Endothelial cell of umbilical vein (primary cell): ENCODE data around the gene FGR.

Experiments
- EZH2 ChIP-seq: IDR thresholded peaks from 2 replicates; pipeline ENCODE4 v1.6.1; 2012; ENCODE audit warnings: borderline replicate concordance, low read depth, mild to moderate bottlenecking, moderate library complexity, low read length, inconsistent platforms; ENCODE audit not compliant: severe bottlenecking
- FOS ChIP-seq: IDR thresholded peaks from 2 replicates; pipeline ENCODE4 v1.6.1; 2011; ENCODE audit warnings: mild to moderate bottlenecking, low read length, moderate library complexity, borderline replicate concordance; ENCODE audit not compliant: insufficient read depth
- JUN ChIP-seq: IDR thresholded peaks from 2 replicates; pipeline ENCODE4 v1.6.1; 2011; ENCODE audit warnings: borderline replicate concordance, low read depth; ENCODE audit not compliant: insufficient read length, insufficient read depth
- POLR2A ChIP-seq: IDR thresholded peaks from 2 replicates; pipeline ENCODE4 v1.6.1; 2012; ENCODE audit warnings: low read depth, mild to moderate bottlenecking, control low read depth, low read length
- POLR2AphosphoS5 ChIP-seq: IDR thresholded peaks from 2 replicates; pipeline ENCODE4 v1.6.1; 2012; ENCODE audit warnings: low read depth, mild to moderate bottlenecking, control low read depth, low read length, moderate library complexity; ENCODE audit not compliant: insufficient read depth
- TF ChIP-seq, protein P1 (sequence below), 2 donors: IDR thresholded peaks; 1 replicate in 1 of 2; 2 replicates in 1 of 2; pipeline ENCODE4 v1.5.1; 2011; ENCODE audit warnings: low read length in 2 of 2, mild to moderate bottlenecking in 2 of 2, moderate library complexity in 2 of 2, control low read depth in 1 of 2, inconsistent platforms in 1 of 2, low read depth in 1 of 2; ENCODE audit not compliant: insufficient read depth in 1 of 2; ENCODE audit errors: extremely low read depth in 1 of 2

DNA sequence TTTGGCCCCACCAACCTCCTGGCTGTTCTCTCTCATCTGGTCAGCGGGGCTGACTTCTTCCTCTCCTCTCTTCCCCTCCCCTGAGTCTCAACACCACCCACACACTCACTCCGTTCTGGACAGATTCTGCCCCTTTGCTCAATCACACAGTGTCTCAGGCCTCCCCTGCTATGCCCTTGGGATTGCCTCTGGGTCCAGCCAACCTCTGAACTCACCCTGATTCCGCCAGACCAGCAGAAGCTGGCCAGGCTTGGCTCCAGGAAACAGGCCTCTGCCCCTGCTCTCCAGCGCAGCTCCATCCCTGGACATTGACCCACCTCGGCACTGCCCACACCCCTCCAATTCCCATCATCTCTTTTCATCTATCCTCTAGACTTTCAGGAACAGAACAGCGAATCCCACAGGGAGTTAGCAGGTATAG lies 53.2 kb downstream of the FGR start:
- no peak for TF ChIP-seq POLR2AphosphoS5
- TF ChIP-seq, protein P1, sequence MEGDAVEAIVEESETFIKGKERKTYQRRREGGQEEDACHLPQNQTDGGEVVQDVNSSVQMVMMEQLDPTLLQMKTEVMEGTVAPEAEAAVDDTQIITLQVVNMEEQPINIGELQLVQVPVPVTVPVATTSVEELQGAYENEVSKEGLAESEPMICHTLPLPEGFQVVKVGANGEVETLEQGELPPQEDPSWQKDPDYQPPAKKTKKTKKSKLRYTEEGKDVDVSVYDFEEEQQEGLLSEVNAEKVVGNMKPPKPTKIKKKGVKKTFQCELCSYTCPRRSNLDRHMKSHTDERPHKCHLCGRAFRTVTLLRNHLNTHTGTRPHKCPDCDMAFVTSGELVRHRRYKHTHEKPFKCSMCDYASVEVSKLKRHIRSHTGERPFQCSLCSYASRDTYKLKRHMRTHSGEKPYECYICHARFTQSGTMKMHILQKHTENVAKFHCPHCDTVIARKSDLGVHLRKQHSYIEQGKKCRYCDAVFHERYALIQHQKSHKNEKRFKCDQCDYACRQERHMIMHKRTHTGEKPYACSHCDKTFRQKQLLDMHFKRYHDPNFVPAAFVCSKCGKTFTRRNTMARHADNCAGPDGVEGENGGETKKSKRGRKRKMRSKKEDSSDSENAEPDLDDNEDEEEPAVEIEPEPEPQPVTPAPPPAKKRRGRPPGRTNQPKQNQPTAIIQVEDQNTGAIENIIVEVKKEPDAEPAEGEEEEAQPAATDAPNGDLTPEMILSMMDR (IDR thresholded peaks at IDR 0.05; ENCODE audit: extremely low read depth in 1 of 2, insufficient read depth in 1 of 2, low read depth in 1 of 2, low read length in 2 of 2): no peak
- TF ChIP-seq EZH2: no peak
- TF ChIP-seq POLR2A: no peak
- TF ChIP-seq JUN: no peak
- no peak for TF ChIP-seq FOS
